HCT116 (cell line): ENCODE measurements around the gene POFUT2.

Experiments used
- CTCF ChIP-seq, 3 experiments: fragments of 200-600 bp in 1 of 3; sonication (generic) in 1 of 3; IDR thresholded peaks in 2 of 3; conservative IDR thresholded peaks in 1 of 3; 2 replicates each; pipeline ENCODE4 v1.5.1; 2012 to 2017; ENCODE audit warnings: low read depth in 2 of 3, low read length in 2 of 3, antibody characterized with exemption in 1 of 3, borderline replicate concordance in 1 of 3, control low read depth in 1 of 3, mild to moderate bottlenecking in 1 of 3, mixed read lengths in 1 of 3, mixed run types in 1 of 3, moderate library complexity in 1 of 3; ENCODE audit not compliant: insufficient read depth in 1 of 3
- FOSL1 ChIP-seq: IDR thresholded peaks from 2 replicates; pipeline ENCODE4 v1.6.1; 2012; ENCODE audit warnings: low read depth
- POLR2AphosphoS5 ChIP-seq: IDR thresholded peaks from 2 replicates; pipeline ENCODE4 v1.6.1; 2011; ENCODE audit warnings: mild to moderate bottlenecking, low read depth, low read length, moderate library complexity
- SP1 ChIP-seq: IDR thresholded peaks from 2 replicates; pipeline ENCODE4 v1.6.1; 2012; ENCODE audit warnings: low read depth
- SRF ChIP-seq: IDR thresholded peaks from 2 replicates; pipeline ENCODE4 v1.6.1; 2012; ENCODE audit warnings: low read depth
- YY1 ChIP-seq: IDR thresholded peaks from 2 replicates; pipeline ENCODE4 v1.6.1; 2011; ENCODE audit warnings: low read length, low read depth, moderate library complexity, mild to moderate bottlenecking; ENCODE audit not compliant: insufficient replicate concordance; ENCODE audit errors: extremely low read depth
- TF ChIP-seq, protein P1 (sequence below): IDR thresholded peaks from 2 replicates; pipeline ENCODE4 v1.6.1; 2011; ENCODE audit warnings: mild to moderate bottlenecking, low read length, moderate library complexity; ENCODE audit not compliant: insufficient replicate concordance; ENCODE audit errors: extremely low read depth

DNA sequence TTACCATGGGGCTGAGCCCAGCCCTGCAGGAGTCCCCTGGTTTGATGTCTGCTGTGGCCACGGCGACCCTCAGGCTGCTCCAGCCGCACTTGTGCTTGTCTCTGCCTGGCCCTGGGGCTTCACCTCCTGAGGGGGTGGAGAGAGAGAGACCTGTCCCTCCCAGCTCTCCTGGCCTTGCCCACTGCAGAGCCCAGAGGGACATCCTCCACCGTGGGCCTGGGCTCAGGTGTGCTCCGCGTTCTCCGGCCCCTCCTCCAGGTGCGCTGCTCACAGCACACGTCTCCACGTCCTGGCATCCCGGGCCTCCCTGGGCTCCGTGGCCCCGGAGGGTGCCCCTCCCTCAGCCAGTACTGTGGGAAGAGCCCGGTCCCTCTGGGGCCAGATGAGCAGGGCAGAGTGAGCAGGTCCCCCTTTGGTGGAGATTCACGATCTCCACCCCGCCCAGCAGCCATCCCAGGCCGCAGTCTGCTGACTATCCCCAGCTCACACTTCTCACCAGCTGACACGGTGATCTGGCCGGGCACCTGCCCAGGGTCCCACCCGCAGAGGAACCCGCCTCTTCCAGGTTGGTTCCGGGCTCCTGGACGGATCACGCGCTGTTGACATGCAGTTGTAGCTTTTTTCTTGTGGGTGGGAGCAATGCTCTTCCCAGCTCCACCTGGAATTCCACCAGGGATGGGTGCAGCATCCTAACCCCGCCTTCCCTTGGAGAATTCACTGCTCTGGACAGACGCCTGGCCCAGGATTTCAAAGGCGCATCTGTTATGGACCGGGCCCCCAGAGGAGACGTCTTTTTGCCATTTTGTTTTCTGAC, 41.8 kb upstream of the POFUT2 start:
- TF ChIP-seq POLR2AphosphoS5 = no peak
- TF ChIP-seq FOSL1 = no peak
- TF ChIP-seq CTCF (IDR thresholded peaks at IDR 0.05 in 2 of 3, conservative IDR thresholded peaks at IDR 0.05 in 1 of 3; ENCODE audit: borderline replicate concordance in 1 of 3, insufficient read depth in 1 of 3, low read depth in 2 of 3, low read length in 2 of 3) = no peak
- no peak for TF ChIP-seq SP1
- no peak for TF ChIP-seq SRF
- no peak for TF ChIP-seq YY1
- TF ChIP-seq, protein P1, sequence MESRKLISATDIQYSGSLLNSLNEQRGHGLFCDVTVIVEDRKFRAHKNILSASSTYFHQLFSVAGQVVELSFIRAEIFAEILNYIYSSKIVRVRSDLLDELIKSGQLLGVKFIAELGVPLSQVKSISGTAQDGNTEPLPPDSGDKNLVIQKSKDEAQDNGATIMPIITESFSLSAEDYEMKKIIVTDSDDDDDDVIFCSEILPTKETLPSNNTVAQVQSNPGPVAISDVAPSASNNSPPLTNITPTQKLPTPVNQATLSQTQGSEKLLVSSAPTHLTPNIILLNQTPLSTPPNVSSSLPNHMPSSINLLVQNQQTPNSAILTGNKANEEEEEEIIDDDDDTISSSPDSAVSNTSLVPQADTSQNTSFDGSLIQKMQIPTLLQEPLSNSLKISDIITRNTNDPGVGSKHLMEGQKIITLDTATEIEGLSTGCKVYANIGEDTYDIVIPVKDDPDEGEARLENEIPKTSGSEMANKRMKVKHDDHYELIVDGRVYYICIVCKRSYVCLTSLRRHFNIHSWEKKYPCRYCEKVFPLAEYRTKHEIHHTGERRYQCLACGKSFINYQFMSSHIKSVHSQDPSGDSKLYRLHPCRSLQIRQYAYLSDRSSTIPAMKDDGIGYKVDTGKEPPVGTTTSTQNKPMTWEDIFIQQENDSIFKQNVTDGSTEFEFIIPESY = no peak
